WTC11 (cell line): Measurements from ENCODE around the gene GALK1. TPM values are rescaled to one million over a fixed set of nuclear protein-coding genes. Genes with fewer than 3 reads are reported as not detected.

Source experiments
- HMGA2 ChIP-seq: fragments of 250-450 bp; sonication (Bioruptor Pico); IDR thresholded peaks from 2 replicates; pipeline ENCODE4 v1.4.0; 2021; ENCODE audit warnings: mild to moderate bottlenecking, moderate library complexity
- IRF1 ChIP-seq: sonication (generic); formaldehyde crosslinking; IDR thresholded peaks from 2 replicates; pipeline ENCODE4 v1.8.0; 2023; ENCODE audit warnings: missing genetic modification reagents
- IRF2 ChIP-seq: sonication (generic); formaldehyde crosslinking; IDR thresholded peaks from 2 replicates; pipeline ENCODE4 v1.8.0; 2022; ENCODE audit warnings: low read depth, missing genetic modification reagents, borderline replicate concordance
- NR1H2 ChIP-seq: sonication (generic); formaldehyde crosslinking; IDR thresholded peaks from 2 replicates; pipeline ENCODE4 v1.9.0; 2021; ENCODE audit warnings: mild to moderate bottlenecking, moderate library complexity, missing genetic modification reagents
- RORB ChIP-seq: fragments of 250-450 bp; sonication (Bioruptor Pico); IDR thresholded peaks from 2 replicates; pipeline ENCODE4 v1.9.0; 2021; ENCODE audit warnings: mild to moderate bottlenecking
- ZBTB43 ChIP-seq: sonication (generic); formaldehyde crosslinking; IDR thresholded peaks from 2 replicates; pipeline ENCODE4 v1.8.1; 2023; ENCODE audit warnings: mild to moderate bottlenecking, missing genetic modification reagents
- ZNF138 ChIP-seq: sonication (generic); formaldehyde crosslinking; conservative IDR thresholded peaks from 2 replicates; pipeline ENCODE4 v1.8.1; 2022; ENCODE audit warnings: mild to moderate bottlenecking, moderate library complexity, missing genetic modification reagents
- ZNF281 ChIP-seq: sonication (generic); formaldehyde crosslinking; IDR thresholded peaks from 2 replicates; pipeline ENCODE4 v1.8.0; 2023; ENCODE audit warnings: mild to moderate bottlenecking, missing genetic modification reagents
- ZNF671 ChIP-seq: fragments of 250-450 bp; sonication (Bioruptor Pico); IDR thresholded peaks from 2 replicates; pipeline ENCODE4 v1.8.0; 2021; ENCODE audit warnings: mild to moderate bottlenecking
- microRNA-seq: library from miRNA; unstranded; fragments of <30 nt; microRNA quantifications from one replicate; pipeline ENCODE4 v1.2.0, GENCODE V29; 2022; ENCODE audit warnings: borderline number of aligned reads
- total RNA-seq: library from RNA; stranded (reverse); gene quantifications from 3 replicates; pipeline ENCODE4 v1.2.3, GENCODE V29; 2021

Gene GALK1
- total RNA-seq, 1 experiment from 2014 or later: 42.2 TPM

- TF ChIP-seq ZNF281 (CRISPR knock-in tag) (no peak), HMGA2 (CRISPR knock-in tag) (no peak), ZBTB43 (no peak), IRF2 (no peak), IRF1 (no peak), RORB (CRISPR knock-in tag) (no peak), ZNF138 (CRISPR knock-in tag) (no peak), ZNF671 (no peak), NR1H2 (CRISPR knock-in tag) (no peak)
- TF ChIP-seq, all 79 proteins: peak for 0
Observed at GRCh38 chr17:75712446-75712845, 52.5 kb downstream of the GALK1 start (continued).

Small RNA genes lying within 50 kb of the gene (microRNA-seq; reads per million reads assigned to microRNA genes)
- gene MIR4738: not detected

Other genes with a start within 250 kb of the GALK1 start
- 31.3 to 32.2 TPM (median 31.9 TPM) in 3 replicates for gene CASKIN2, start 249.7 kb downstream of the GALK1 start, total RNA-seq
- 47.8 to 53.4 TPM (median 51.5 TPM) in 3 replicates for gene TSEN54, start 248.7 kb downstream of the GALK1 start, total RNA-seq
- gene LLGL2, start 239.5 kb downstream of the GALK1 start, total RNA-seq: 94.3 to 103 TPM (median 97.0 TPM) in 3 replicates
- 35.6 to 51.1 TPM (median 51.0 TPM) in 3 replicates for gene MYO15B, start 177.4 kb downstream of the GALK1 start, total RNA-seq
- gene SMIM5, start 131.8 kb downstream of the GALK1 start, total RNA-seq: 0.05 TPM in 1 of 3 replicates, not detected in the others
- 48.9 to 53.1 TPM (median 51.0 TPM) in 3 replicates for gene RECQL5, start 98.0 kb downstream of the GALK1 start, total RNA-seq
- 67.5 to 86.8 TPM (median 72.0 TPM) in 3 replicates for gene SAP30BP, start 97.9 kb downstream of the GALK1 start, total RNA-seq
- gene ITGB4, start 43.7 kb downstream of the GALK1 start, total RNA-seq: 9.5 to 11.2 TPM (median 10.6 TPM) in 3 replicates
- gene UNK, start 19.6 kb upstream of the GALK1 start, total RNA-seq: 35.0 to 37.8 TPM (median 35.4 TPM) in 3 replicates
- gene UNC13D, start 79.2 kb upstream of the GALK1 start, total RNA-seq: 12.1 to 13.8 TPM (median 13.1 TPM) in 3 replicates
- gene WBP2, start 90.1 kb upstream of the GALK1 start, total RNA-seq: 64.3 to 69.4 TPM (median 68.8 TPM) in 3 replicates
- 4.4 to 10.0 TPM (median 6.8 TPM) in 3 replicates for gene TRIM47, start 113.4 kb upstream of the GALK1 start, total RNA-seq
- gene TRIM65, start 131.8 kb upstream of the GALK1 start, total RNA-seq: 51.3 to 56.4 TPM (median 51.4 TPM) in 3 replicates
- 107 to 146 TPM (median 116 TPM) in 3 replicates for gene MRPL38, start 139.7 kb upstream of the GALK1 start, total RNA-seq
- 19.8 to 23.7 TPM (median 21.0 TPM) in 3 replicates for gene FBF1, start 175.8 kb upstream of the GALK1 start, total RNA-seq
- gene ACOX1, start 214.0 kb upstream of the GALK1 start, total RNA-seq: 32.4 to 40.9 TPM (median 32.5 TPM) in 3 replicates
- 15.6 to 18.4 TPM (median 17.2 TPM) in 3 replicates for gene TEN1, start 214.0 kb upstream of the GALK1 start, total RNA-seq
- 9.5 to 11.3 TPM (median 10.2 TPM) in 3 replicates for gene CDK3, start 235.7 kb upstream of the GALK1 start, total RNA-seq